Activated T-cell treated with anti-CD3 and anti-CD28 coated beads, Interleukin-2, amount 50 U/mL, for 72 hours (primary cell): Measurements from ENCODE around the gene PLXNA2. TPM values are rescaled to one million over a fixed set of nuclear protein-coding genes. Genes with fewer than 3 reads are reported as not detected.

Experiments
- ATAC-seq, 2 donors: fragments of 150-1000 bp; cut with Tn5 transposase; replicated peaks in 1 of 2; 2 replicates each; pipeline ENCODE4 v1.10.0; 2021; ENCODE audit warnings: moderate library complexity in 2 of 2, mild to moderate bottlenecking in 1 of 2
- DNase-seq, 2 donors: peaks; one replicate each; pipeline ENCODE4 v3.0.0; 2021 to 2022; ENCODE audit warnings: mixed read lengths in 1 of 2
- H3K27ac Mint-ChIP-seq: one replicate; pipeline ENCODE4 v1.8.0; 2022; ENCODE audit warnings: mild to moderate bottlenecking, moderate library complexity, mixed read lengths
- H3K27me3 Mint-ChIP-seq: one replicate; pipeline ENCODE4 v1.8.0; 2022; ENCODE audit warnings: low read depth, mixed read lengths
- H3K36me3 Mint-ChIP-seq, 2 donors: one replicate each; pipeline ENCODE4 v1.8.0; 2022; ENCODE audit warnings: mixed read lengths in 2 of 2, mild to moderate bottlenecking in 1 of 2; ENCODE audit not compliant: insufficient read depth in 2 of 2
- H3K4me1 Mint-ChIP-seq: one replicate; pipeline ENCODE4 v1.8.0; 2022; ENCODE audit warnings: low read depth, mixed read lengths
- H3K4me3 Mint-ChIP-seq, 2 donors: one replicate each; pipeline ENCODE4 v1.8.0; 2022; ENCODE audit warnings: mild to moderate bottlenecking in 2 of 2, mixed read lengths in 2 of 2, moderate library complexity in 2 of 2
- H3K9me3 Mint-ChIP-seq, 2 donors: one replicate each; pipeline ENCODE4 v1.8.0; 2022; ENCODE audit warnings: mixed read lengths in 2 of 2
- total RNA-seq, 2 donors: library from RNA; stranded (reverse); gene quantifications; one replicate each; pipeline ENCODE4 v1.2.3, GENCODE V29; 2022

PLXNA2 gene
- total RNA-seq, 2 donors from 2014 or later: 0.07 to 0.72 TPM

- ATAC-seq: no peak
- Mint-ChIP-seq H3K27ac (no peak overlapping the region), H3K4me3 (no peak overlapping the region), H3K9me3 (no peaks in the 10 kb centered on the region), H3K36me3 (no peaks in the 10 kb centered on the region), H3K27me3 (peaks cover 6% of the 10 kb centered on the region), H3K4me1 (no peaks in the 10 kb centered on the region)
- DNase-seq: no peak
These were observed 128.1 kb downstream of the PLXNA2 start for GRCh38 chr1:208115924-208116640.

- H3K4me3 Mint-ChIP-seq: no peak overlapping the region
- DNase-seq: no peak
- no peaks in the 10 kb centered on the region for H3K9me3 Mint-ChIP-seq
- H3K27ac Mint-ChIP-seq: no peak overlapping the region
- ATAC-seq: no peak
- no peaks in the 10 kb centered on the region for H3K4me1 Mint-ChIP-seq
- peaks cover 6% of the 10 kb centered on the region for H3K27me3 Mint-ChIP-seq
- H3K36me3 Mint-ChIP-seq: no peaks in the 10 kb centered on the region
These were observed 131.2 kb downstream of the PLXNA2 start for GRCh38 chr1:208113011-208113410.

- ATAC-seq: no peak
- Mint-ChIP-seq H3K27ac (no peak overlapping the region), H3K4me1 (no peaks in the 10 kb centered on the region), H3K27me3 (peaks cover 6% of the 10 kb centered on the region), H3K9me3 (no peaks in the 10 kb centered on the region), H3K36me3 (no peaks in the 10 kb centered on the region), H3K4me3 (no peak overlapping the region)
- no peak for DNase-seq
These were observed 131.8 kb downstream of the PLXNA2 start for GRCh38 chr1:208112401-208112800.

GRCh38 chr1:208111646-208112190 is 132.5 kb downstream of the PLXNA2 start:
- H3K4me1 Mint-ChIP-seq: no peaks in the 10 kb centered on the region
- no peaks in the 10 kb centered on the region for H3K9me3 Mint-ChIP-seq
- no peak overlapping the region for H3K4me3 Mint-ChIP-seq
- no peak overlapping the region for H3K27ac Mint-ChIP-seq
- DNase-seq: no peak
- ATAC-seq: no peak
- H3K27me3 Mint-ChIP-seq: peaks cover 6% of the 10 kb centered on the region
- H3K36me3 Mint-ChIP-seq: no peaks in the 10 kb centered on the region

- ATAC-seq (no peak), DNase-seq (no peak)
- no peaks in the 10 kb centered on the region for H3K27me3 Mint-ChIP-seq
- H3K4me1 Mint-ChIP-seq: no peaks in the 10 kb centered on the region
- H3K9me3 Mint-ChIP-seq: no peaks in the 10 kb centered on the region
- H3K27ac Mint-ChIP-seq: no peak overlapping the region
- no peaks in the 10 kb centered on the region for H3K36me3 Mint-ChIP-seq
- H3K4me3 Mint-ChIP-seq: no peak overlapping the region
These were observed 133.9 kb downstream of the PLXNA2 start for GRCh38 chr1:208110296-208110695.

- ATAC-seq (no peak), DNase-seq (no peak)
- no peaks in the 10 kb centered on the region for H3K4me1 Mint-ChIP-seq
- H3K27me3 Mint-ChIP-seq: no peaks in the 10 kb centered on the region
- H3K27ac Mint-ChIP-seq: no peak overlapping the region
- H3K9me3 Mint-ChIP-seq: no peaks in the 10 kb centered on the region
- H3K4me3 Mint-ChIP-seq: no peak overlapping the region
- H3K36me3 Mint-ChIP-seq: no peaks in the 10 kb centered on the region
These were observed 135.4 kb downstream of the PLXNA2 start for GRCh38 chr1:208108646-208109330.

- H3K27me3 Mint-ChIP-seq: peaks cover 2% of the 10 kb centered on the region
- H3K4me3 Mint-ChIP-seq: no peak overlapping the region
- no peak overlapping the region for H3K27ac Mint-ChIP-seq
- DNase-seq (no peak), ATAC-seq (no peak)
- no peaks in the 10 kb centered on the region for H3K4me1 Mint-ChIP-seq
- no peaks in the 10 kb centered on the region for H3K9me3 Mint-ChIP-seq
- H3K36me3 Mint-ChIP-seq: no peaks in the 10 kb centered on the region
These were observed 136.0 kb downstream of the PLXNA2 start for GRCh38 chr1:208108213-208108608.

GRCh38 chr1:208107425-208108212 is 136.6 kb downstream of the PLXNA2 start:
- no peaks in the 10 kb centered on the region for H3K4me1 Mint-ChIP-seq

GRCh38 chr1:208106218-208106617 is 138.0 kb downstream of the PLXNA2 start:
- Mint-ChIP-seq H3K4me3 (no peak overlapping the region), H3K4me1 (no peaks in the 10 kb centered on the region), H3K9me3 (no peaks in the 10 kb centered on the region), H3K27ac (no peak overlapping the region), H3K36me3 (no peaks in the 10 kb centered on the region), H3K27me3 (peaks cover 7% of the 10 kb centered on the region)
- ATAC-seq (no peak), DNase-seq (no peak)

More at GRCh38 chr1:208107425-208108212, 136.6 kb downstream of the PLXNA2 start:
- peaks cover 6% of the 10 kb centered on the region for H3K27me3 Mint-ChIP-seq
- DNase-seq: no peak
- ATAC-seq: no peak
- no peaks in the 10 kb centered on the region for H3K36me3 Mint-ChIP-seq
- no peak overlapping the region for H3K27ac Mint-ChIP-seq
- H3K4me3 Mint-ChIP-seq: no peak overlapping the region
- H3K9me3 Mint-ChIP-seq: no peaks in the 10 kb centered on the region

- Mint-ChIP-seq H3K4me1 (no peaks in the 10 kb centered on the region), H3K36me3 (no peaks in the 10 kb centered on the region)
These were observed 138.4 kb downstream of the PLXNA2 start for GRCh38 chr1:208105756-208106155.

GRCh38 chr1:208103597-208104513 is 140.3 kb downstream of the PLXNA2 start:
- no peaks in the 10 kb centered on the region for H3K4me1 Mint-ChIP-seq
- no peaks in the 10 kb centered on the region for H3K9me3 Mint-ChIP-seq
- H3K27me3 Mint-ChIP-seq: peaks cover 13% of the 10 kb centered on the region
- H3K36me3 Mint-ChIP-seq: no peaks in the 10 kb centered on the region
- no peak overlapping the region for H3K4me3 Mint-ChIP-seq
- no peak for DNase-seq
- H3K27ac Mint-ChIP-seq: no peak overlapping the region
- ATAC-seq: no peak

More at GRCh38 chr1:208105756-208106155, 138.4 kb downstream of the PLXNA2 start:
- no peaks in the 10 kb centered on the region for H3K9me3 Mint-ChIP-seq
- peaks cover 12% of the 10 kb centered on the region for H3K27me3 Mint-ChIP-seq
- DNase-seq: no peak
- ATAC-seq: no peak
- no peak overlapping the region for H3K4me3 Mint-ChIP-seq
- H3K27ac Mint-ChIP-seq: no peak overlapping the region

GRCh38 chr1:208101661-208102431 is 142.3 kb downstream of the PLXNA2 start:
- ATAC-seq: no peak
- Mint-ChIP-seq H3K27ac (no peak overlapping the region), H3K27me3 (peaks cover 13% of the 10 kb centered on the region), H3K9me3 (no peaks in the 10 kb centered on the region), H3K4me3 (no peak overlapping the region), H3K36me3 (no peaks in the 10 kb centered on the region), H3K4me1 (no peaks in the 10 kb centered on the region)
- DNase-seq: no peak
